H9 (cell line): ENCODE results near the gene SIGLEC9. TPM values are rescaled to one million over a fixed set of nuclear protein-coding genes. Genes with fewer than 3 reads are reported as not detected.
A peak's percentile ranks its signal among the peaks of the same experiment; 100 is the strongest.

ENCODE experiments used
- DNase-seq: peaks from one replicate; pipeline ENCODE4 v3.0.0-alpha.2; 2017
- H2AFZ ChIP-seq: one replicate; pipeline ENCODE4 v1.6.1; 2013; ENCODE audit warnings: mild to moderate bottlenecking, low read length, control low read depth, moderate library complexity
- H2AK5ac ChIP-seq: 2 replicates; pipeline ENCODE4 v1.6.1; 2013; ENCODE audit warnings: low read length, control low read depth, mixed read lengths; ENCODE audit not compliant: insufficient read length
- H2BK120ac ChIP-seq: one replicate; pipeline ENCODE4 v1.6.1; 2013; ENCODE audit warnings: low read depth, mild to moderate bottlenecking, low read length, control low read depth, inconsistent platforms; ENCODE audit not compliant: poor library complexity, severe bottlenecking
- H2BK12ac ChIP-seq: 2 replicates; pipeline ENCODE4 v1.6.1; 2013; ENCODE audit warnings: low read length, control low read depth, mixed read lengths, low read depth; ENCODE audit not compliant: insufficient read length
- H2BK15ac ChIP-seq: 2 replicates; pipeline ENCODE4 v1.6.1; 2013; ENCODE audit warnings: low read depth, low read length, control low read depth
- H2BK20ac ChIP-seq: one replicate; pipeline ENCODE4 v1.6.1; 2013; ENCODE audit warnings: low read depth, mild to moderate bottlenecking, low read length, control low read depth, inconsistent platforms; ENCODE audit not compliant: poor library complexity, severe bottlenecking
- H2BK5ac ChIP-seq: 2 replicates; pipeline ENCODE4 v1.6.1; 2013; ENCODE audit warnings: low read length, control low read depth, mixed read lengths; ENCODE audit not compliant: insufficient read length
- H3K14ac ChIP-seq: 2 replicates; pipeline ENCODE4 v1.6.1; 2013; ENCODE audit warnings: low read length, control low read depth; ENCODE audit not compliant: insufficient read depth
- H3K18ac ChIP-seq: 2 replicates; pipeline ENCODE4 v1.6.1; 2013; ENCODE audit warnings: low read depth, mild to moderate bottlenecking, mixed read lengths, low read length, control low read depth; ENCODE audit not compliant: insufficient read length
- H3K23ac ChIP-seq: 2 replicates; pipeline ENCODE4 v1.6.1; 2013; ENCODE audit warnings: low read length, control low read depth, mixed read lengths, low read depth; ENCODE audit not compliant: insufficient read length
- H3K23me2 ChIP-seq: 2 replicates; pipeline ENCODE4 v1.6.1; 2013; ENCODE audit warnings: low read depth, mild to moderate bottlenecking, mixed read lengths, low read length, control low read depth; ENCODE audit not compliant: insufficient read length, poor library complexity, severe bottlenecking
- H3K27ac ChIP-seq: 2 replicates; pipeline ENCODE4 v1.5.1; 2013; ENCODE audit warnings: low read length, control low read depth, mixed read lengths, low read depth; ENCODE audit not compliant: insufficient read length
- H3K27me3 ChIP-seq: 2 replicates; pipeline ENCODE4 v1.6.1; 2013; ENCODE audit warnings: low read length, control low read depth, inconsistent platforms; ENCODE audit not compliant: insufficient read depth
- H3K4ac ChIP-seq: 2 replicates; pipeline ENCODE4 v1.6.1; 2013; ENCODE audit warnings: low read depth, mild to moderate bottlenecking, control low read depth, inconsistent platforms, low read length, moderate library complexity
- H3K4me1 ChIP-seq: 2 replicates; pipeline ENCODE4 v1.6.1; 2013; ENCODE audit warnings: low read length, control low read depth, inconsistent platforms; ENCODE audit not compliant: insufficient read depth
- H3K4me2 ChIP-seq: 2 replicates; pipeline ENCODE4 v1.6.1; 2013; ENCODE audit warnings: low read length, control low read depth, mixed read lengths; ENCODE audit not compliant: insufficient read length, insufficient read depth
- H3K56ac ChIP-seq: 2 replicates; pipeline ENCODE4 v1.6.1; 2013; ENCODE audit warnings: low read depth, mild to moderate bottlenecking, mixed read lengths, low read length, control low read depth; ENCODE audit not compliant: insufficient read length
- H3K79me1 ChIP-seq: 2 replicates; pipeline ENCODE4 v1.6.1; 2013; ENCODE audit warnings: low read depth, mild to moderate bottlenecking, moderate library complexity, low read length, control low read depth, inconsistent platforms; ENCODE audit not compliant: insufficient read depth, poor library complexity, severe bottlenecking
- H3K79me2 ChIP-seq: 2 replicates; pipeline ENCODE4 v1.6.1; 2013; ENCODE audit warnings: low read length, control low read depth, inconsistent platforms; ENCODE audit not compliant: insufficient read depth
- H3K9ac ChIP-seq: 2 replicates; pipeline ENCODE4 v1.6.1; 2013; ENCODE audit warnings: low read length, control low read depth, mixed read lengths; ENCODE audit not compliant: insufficient read length; ENCODE audit errors: extremely low read depth
- H3K9me3 ChIP-seq: one replicate; pipeline ENCODE4 v1.6.1; 2013; ENCODE audit warnings: low read depth, low read length, inconsistent platforms; ENCODE audit not compliant: control insufficient read depth
- H3T11ph ChIP-seq: one replicate; pipeline ENCODE4 v1.6.1; 2013; ENCODE audit warnings: mild to moderate bottlenecking, low read length, control low read depth, inconsistent platforms
- H4K20me1 ChIP-seq: one replicate; pipeline ENCODE4 v1.6.1; 2013; ENCODE audit not compliant: control insufficient read depth, insufficient read length, insufficient read depth
- H4K5ac ChIP-seq: 2 replicates; pipeline ENCODE4 v1.6.1; 2013; ENCODE audit warnings: low read depth, mild to moderate bottlenecking, mixed read lengths, low read length, control low read depth; ENCODE audit not compliant: insufficient read length
- H4K8ac ChIP-seq: replicated peaks from 2 replicates; pipeline ENCODE4 v1.6.1; 2013; ENCODE audit warnings: low read length, control low read depth, mixed read lengths, low read depth; ENCODE audit not compliant: insufficient read length
- H4K91ac ChIP-seq: 2 replicates; pipeline ENCODE4 v1.6.1; 2013; ENCODE audit warnings: low read depth, mild to moderate bottlenecking, moderate library complexity, mixed read lengths, low read length, control low read depth; ENCODE audit not compliant: insufficient read length
- H3K27ac Mint-ChIP-seq, 3 experiments: 2 replicates in 2 of 3; 3 replicates in 1 of 3; pipeline ENCODE4 v1.8.0; 2020 to 2021; ENCODE audit warnings: mixed read lengths in 3 of 3, mild to moderate bottlenecking in 1 of 3, moderate library complexity in 1 of 3
- H3K27me3 Mint-ChIP-seq: 2 replicates; pipeline ENCODE4 v1.8.0; 2021; ENCODE audit warnings: low read depth, mild to moderate bottlenecking, moderate library complexity, mixed read lengths
- H3K36me3 Mint-ChIP-seq, 3 experiments: 2 replicates in 2 of 3; 3 replicates in 1 of 3; pipeline ENCODE4 v1.8.0; 2020 to 2021; ENCODE audit warnings: low read depth in 3 of 3, mixed read lengths in 3 of 3; ENCODE audit not compliant: insufficient read depth in 1 of 3
- H3K4me1 Mint-ChIP-seq, 2 experiments: 2 replicates each; pipeline ENCODE4 v1.8.0; 2020; ENCODE audit warnings: mixed read lengths in 2 of 2
- H3K4me3 Mint-ChIP-seq, 2 experiments: 2 replicates in 1 of 2; 3 replicates in 1 of 2; pipeline ENCODE4 v1.8.0; 2020 to 2021; ENCODE audit warnings: mild to moderate bottlenecking in 2 of 2, mixed read lengths in 2 of 2, moderate library complexity in 1 of 2
- H3K9me3 Mint-ChIP-seq, 2 experiments: 2 replicates in 1 of 2; 3 replicates in 1 of 2; pipeline ENCODE4 v1.8.0; 2020; ENCODE audit warnings: mild to moderate bottlenecking in 2 of 2, mixed read lengths in 2 of 2, moderate library complexity in 1 of 2
- WGBS: extraction: QIAGEN DNeasy Blood & Tissue Kit; methylation state at CpG from one replicate; pipeline ENCODE4 v1.1.7; 2013; ENCODE audit warnings: missing lambda C conversion rate, low lambda C conversion rate, mixed read lengths; ENCODE audit not compliant: insufficient read length; ENCODE audit errors: extremely low coverage; 5-methylcytosine and 5-hydroxymethylcytosine counted together
- total RNA-seq: library from RNA; stranded (reverse); gene quantifications from 2 replicates; pipeline ENCODE4 v1.2.1, GENCODE V29; 2021
- TF ChIP-seq, protein P1 (sequence below): fragments of 200-600 bp; sonication (generic); conservative IDR thresholded peaks from 3 replicates; pipeline ENCODE4 v1.8.0; 2021; ENCODE audit warnings: antibody characterized with exemption, mild to moderate bottlenecking

Gene SIGLEC9
- total RNA-seq, 1 experiment from 2014 or later: not detected

DNA sequence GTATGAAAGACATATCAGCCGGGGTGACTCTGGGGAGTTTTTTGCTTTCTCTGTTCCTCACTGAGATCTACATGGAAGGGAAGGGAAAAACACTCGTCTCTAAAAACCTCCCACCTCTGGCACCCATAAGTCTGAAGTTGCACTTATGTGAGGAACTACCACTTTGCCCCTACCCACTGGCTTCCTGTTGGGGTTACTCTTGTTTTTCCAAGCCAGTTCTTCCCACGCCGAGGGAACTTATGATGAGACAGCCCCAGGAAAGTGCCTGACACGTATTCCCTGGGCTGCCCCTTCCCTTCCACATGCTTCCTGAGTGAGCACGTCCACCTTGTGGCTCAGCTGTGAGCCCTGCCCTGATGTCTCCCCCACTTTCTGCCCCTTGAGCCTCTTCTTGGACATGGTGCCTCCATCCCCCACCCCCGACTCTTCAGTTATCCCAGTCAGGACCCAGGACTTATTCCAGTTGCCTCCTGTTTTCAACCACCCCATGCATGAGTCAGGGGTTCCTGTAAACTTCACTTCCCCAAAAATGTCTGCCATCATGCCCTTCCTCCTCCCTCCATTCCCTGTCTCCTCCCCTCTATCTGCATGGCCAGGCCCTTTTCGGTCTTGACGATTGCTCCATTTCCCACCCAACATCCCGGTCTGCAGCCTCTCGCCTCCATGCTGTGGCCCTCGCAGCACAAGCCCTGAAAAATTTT is 12.3 kb downstream of the SIGLEC9 start:
- H3K27ac Mint-ChIP-seq: peak overlapping the region in 1 of 3 experiments; percentile 81; a peak in 2 of 7 replicates

More for the DNA sequence above, 12.3 kb downstream of the SIGLEC9 start:
- Histone ChIP-seq H3K27ac (no peak overlapping the region), H3K4me2 (no peak overlapping the region), H3K4me1 (no peaks in the 10 kb centered on the region; the same call in 1 of the 2 replicates), H3K79me1 (no peaks in the 10 kb centered on the region), H3K27me3 (no peaks in the 10 kb centered on the region; the same call in 1 of the 2 replicates), H3K23me2 (peaks cover 3% of the 10 kb centered on the region), H3T11ph (no peak overlapping the region), H2BK120ac (no peak overlapping the region), H4K5ac (no peak overlapping the region), H2BK12ac (no peak overlapping the region), H4K91ac (no peak overlapping the region), H3K9me3 (no peaks in the 10 kb centered on the region), H2AFZ (no peak overlapping the region), H3K18ac (no peak overlapping the region), H3K79me2 (no peaks in the 10 kb centered on the region), H2BK5ac (no peak overlapping the region), H3K23ac (no peak overlapping the region), H3K56ac (no peak overlapping the region), H2BK20ac (no peak overlapping the region), H3K9ac (no peak overlapping the region), H2BK15ac (no peak overlapping the region), H4K8ac (no peak overlapping the region), H3K14ac (no peak overlapping the region), H3K4ac (no peak overlapping the region), H2AK5ac (no peak overlapping the region), H4K20me1 (no peaks in the 10 kb centered on the region)
- Mint-ChIP-seq H3K36me3 (peaks cover 0 to 1% (median 0%) of the 10 kb centered on the region in 3 experiments; a peak in 1 of 7 replicates), H3K27me3 (peaks cover 20% of the 10 kb centered on the region), H3K4me1 (peaks cover 28 to 32% of the 10 kb centered on the region in 2 experiments), H3K9me3 (no peaks in the 10 kb centered on the region), H3K4me3 (no peak overlapping the region)
- TF ChIP-seq, protein P1, sequence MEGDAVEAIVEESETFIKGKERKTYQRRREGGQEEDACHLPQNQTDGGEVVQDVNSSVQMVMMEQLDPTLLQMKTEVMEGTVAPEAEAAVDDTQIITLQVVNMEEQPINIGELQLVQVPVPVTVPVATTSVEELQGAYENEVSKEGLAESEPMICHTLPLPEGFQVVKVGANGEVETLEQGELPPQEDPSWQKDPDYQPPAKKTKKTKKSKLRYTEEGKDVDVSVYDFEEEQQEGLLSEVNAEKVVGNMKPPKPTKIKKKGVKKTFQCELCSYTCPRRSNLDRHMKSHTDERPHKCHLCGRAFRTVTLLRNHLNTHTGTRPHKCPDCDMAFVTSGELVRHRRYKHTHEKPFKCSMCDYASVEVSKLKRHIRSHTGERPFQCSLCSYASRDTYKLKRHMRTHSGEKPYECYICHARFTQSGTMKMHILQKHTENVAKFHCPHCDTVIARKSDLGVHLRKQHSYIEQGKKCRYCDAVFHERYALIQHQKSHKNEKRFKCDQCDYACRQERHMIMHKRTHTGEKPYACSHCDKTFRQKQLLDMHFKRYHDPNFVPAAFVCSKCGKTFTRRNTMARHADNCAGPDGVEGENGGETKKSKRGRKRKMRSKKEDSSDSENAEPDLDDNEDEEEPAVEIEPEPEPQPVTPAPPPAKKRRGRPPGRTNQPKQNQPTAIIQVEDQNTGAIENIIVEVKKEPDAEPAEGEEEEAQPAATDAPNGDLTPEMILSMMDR: no peak
- no peak for DNase-seq
- no CpG with 5 or more reads among the region's 12 CpGs for WGBS
